KG1 (cell line): ENCODE data around the gene FOXO3.
"Not testable (repeated sequence)": the region's sequence is repeated elsewhere in the genome, so short reads cannot be mapped to it uniquely, and the experiment has no call there.

Source experiments
- DNase-seq: peaks from one replicate; lab custom pipeline; 2025; lab: John Stamatoyannopoulos, UW

Gene FOXO3

DNA sequence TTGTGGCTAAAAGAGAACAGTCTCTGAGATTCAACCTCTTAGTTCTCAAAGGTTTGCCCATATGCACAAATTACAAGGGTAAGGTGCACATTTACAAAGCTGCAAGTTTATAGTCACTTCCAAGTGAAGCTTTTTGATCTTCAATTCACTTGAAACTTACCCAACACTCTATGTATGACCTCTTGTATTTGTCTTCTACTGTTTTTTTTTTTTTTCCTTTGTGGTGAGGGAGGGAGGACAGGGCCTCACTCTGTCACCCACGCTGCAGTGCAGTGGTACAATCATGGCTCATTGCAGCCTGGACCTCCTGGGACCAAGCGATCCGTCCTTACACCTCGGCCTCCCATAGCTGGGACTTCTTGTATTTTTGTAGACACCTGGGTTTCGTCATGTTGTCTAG, 4.5 kb upstream of the FOXO3 start:
- DNase-seq: no peak

GRCh38 chr6:108556866-108557493, 3.7 kb upstream of the FOXO3 start:
- DNase-seq: no peak

- DNase-seq: peak; percentile 60
These were observed 3.0 kb upstream of the FOXO3 start for GRCh38 chr6:108557494-108558371.

DNA sequence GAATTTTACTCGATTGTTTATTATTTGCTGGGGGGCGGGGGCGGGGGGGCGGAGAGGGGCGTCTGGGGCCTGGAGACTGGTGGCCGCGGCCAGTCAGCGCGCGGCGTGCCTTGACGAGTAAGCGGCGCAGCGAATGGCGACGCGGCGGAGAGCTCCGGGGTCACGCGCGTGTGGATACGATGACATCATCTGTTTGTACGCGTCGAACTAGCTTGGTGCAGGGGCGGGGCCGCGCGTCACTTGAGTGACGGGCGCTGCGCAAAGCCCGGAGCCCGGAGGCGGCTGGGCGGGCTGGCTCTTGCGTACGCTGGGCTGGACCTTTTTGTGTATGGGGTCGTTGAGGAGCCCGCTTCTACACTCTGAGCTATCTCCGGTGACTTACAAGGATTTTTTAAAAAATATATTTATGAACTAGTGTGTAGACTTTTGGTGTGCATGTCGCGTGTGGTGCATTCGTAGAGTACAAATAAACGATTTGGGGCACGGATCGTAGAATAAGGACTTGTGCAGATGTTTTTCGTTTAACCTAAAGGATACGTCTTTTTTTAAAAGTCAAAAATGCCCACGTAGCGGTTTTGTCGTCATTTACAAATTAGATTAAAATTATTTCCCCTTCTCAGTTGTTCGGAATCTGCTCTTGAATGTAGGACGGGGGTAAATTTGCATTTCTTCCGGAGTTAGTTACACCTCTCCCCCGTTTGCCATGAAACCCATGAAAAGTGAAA, 2.2 kb upstream of the FOXO3 start:
- DNase-seq: peak; percentile 97

- peak; percentile 63 for DNase-seq
These were observed 1.4 kb upstream of the FOXO3 start for GRCh38 chr6:108559097-108559883.

DNA sequence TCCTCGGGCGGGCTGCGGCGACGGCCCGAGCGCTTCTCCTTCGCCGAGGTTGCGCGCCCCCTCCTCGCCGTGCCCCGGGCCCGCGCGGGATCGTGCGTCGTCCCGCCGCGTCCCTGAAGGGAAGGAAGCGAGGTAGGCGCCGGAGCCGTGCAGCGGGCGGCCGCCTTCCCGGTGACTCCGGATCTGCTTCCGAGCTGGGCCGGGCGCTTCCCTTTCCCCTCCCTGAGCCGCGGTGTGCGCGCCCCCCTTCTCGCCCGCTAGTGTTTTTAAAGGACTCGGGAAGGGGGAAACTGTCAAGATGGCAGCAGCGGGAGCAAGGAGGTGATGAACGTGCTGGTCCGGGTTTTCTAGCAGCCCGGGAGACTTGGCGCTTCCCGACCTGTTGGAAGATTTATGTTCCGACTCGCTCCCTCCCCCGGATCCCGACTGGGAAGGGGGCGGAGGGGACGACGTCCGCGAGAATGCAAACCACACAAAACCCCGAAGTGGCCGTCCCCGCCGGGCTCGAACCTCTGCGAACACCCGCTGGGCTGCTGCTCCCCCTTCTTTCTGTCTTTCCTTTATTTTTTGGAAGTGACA, 744 bp upstream of the FOXO3 start:
- no peak for DNase-seq

DNA sequence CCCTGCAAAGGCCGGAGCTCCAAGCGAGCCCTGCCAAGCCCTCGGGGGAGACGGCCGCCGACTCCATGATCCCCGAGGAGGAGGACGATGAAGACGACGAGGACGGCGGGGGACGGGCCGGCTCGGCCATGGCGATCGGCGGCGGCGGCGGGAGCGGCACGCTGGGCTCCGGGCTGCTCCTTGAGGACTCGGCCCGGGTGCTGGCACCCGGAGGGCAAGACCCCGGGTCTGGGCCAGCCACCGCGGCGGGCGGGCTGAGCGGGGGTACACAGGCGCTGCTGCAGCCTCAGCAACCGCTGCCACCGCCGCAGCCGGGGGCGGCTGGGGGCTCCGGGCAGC, 561 bp downstream of the FOXO3 start:
- DNase-seq: not testable (repeated sequence)

GRCh38 chr6:108561742-108562502, 1.2 kb downstream of the FOXO3 start:
- no peak for DNase-seq

DNA sequence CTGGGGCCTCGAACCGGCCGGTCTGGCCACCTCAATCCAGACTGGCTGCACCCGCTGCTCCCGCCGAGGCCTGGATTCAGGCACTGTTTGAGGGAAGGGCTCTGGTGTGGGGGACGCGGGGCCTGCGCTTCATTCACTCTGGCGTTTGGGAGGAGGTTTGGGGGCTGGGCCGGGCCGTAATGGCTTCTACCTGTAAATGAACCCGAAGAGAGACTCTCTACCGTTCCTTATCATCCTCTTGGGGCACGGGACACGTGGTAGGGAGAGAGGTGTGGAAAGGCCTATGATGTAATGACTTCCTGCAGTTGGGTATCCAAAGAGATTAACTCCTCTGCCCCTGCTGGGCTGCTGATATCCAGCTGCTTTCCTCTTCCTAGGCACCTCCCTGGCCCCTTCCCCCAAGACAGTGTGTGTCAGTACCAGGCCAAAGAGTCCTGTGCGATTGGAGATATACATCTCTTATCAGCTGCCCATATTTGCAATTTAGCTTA, 1.8 kb downstream of the FOXO3 start:
- DNase-seq: no peak

DNA sequence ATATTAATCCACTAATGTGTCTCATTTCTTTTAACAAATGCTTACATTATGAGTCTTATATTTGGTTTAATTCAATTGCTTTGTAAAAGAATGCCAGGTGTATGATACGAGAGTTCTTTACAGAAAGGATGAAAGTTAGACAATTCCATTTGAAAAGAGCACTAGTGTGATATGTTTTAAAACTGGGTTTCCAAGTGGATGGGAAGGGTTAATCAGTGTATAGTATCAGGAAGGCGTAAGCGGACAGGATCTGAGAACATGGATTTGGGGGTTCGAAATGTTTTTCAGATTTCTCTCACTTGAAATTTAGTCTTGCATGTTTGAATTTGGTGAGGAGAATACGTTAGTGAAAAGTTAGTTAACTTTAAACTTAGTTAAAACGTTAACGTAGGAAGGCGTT, 2.6 kb downstream of the FOXO3 start:
- no peak for DNase-seq

DNA sequence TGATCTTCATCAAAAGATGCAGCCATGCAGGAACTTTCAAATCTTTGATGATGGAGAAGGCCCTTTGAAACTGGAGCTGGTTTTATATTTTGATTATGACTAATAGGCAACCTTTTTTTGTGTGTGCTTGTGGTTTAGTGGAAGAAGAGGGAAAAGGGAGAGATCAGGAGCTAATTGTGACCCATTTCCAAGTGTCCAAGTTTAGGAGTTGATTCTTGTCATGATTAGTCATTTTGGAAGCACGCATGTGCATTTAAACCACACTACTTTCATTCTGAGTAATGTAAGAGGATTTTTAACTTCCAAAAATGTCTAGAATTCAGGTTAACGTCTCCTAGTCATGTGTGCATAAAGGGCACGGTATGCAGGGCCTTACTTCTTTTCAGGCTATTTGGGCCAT, 3.5 kb downstream of the FOXO3 start:
- DNase-seq: no peak

- DNase-seq: peak; percentile 34
These were observed 4.5 kb downstream of the FOXO3 start for GRCh38 chr6:108565091-108565766.

DNA sequence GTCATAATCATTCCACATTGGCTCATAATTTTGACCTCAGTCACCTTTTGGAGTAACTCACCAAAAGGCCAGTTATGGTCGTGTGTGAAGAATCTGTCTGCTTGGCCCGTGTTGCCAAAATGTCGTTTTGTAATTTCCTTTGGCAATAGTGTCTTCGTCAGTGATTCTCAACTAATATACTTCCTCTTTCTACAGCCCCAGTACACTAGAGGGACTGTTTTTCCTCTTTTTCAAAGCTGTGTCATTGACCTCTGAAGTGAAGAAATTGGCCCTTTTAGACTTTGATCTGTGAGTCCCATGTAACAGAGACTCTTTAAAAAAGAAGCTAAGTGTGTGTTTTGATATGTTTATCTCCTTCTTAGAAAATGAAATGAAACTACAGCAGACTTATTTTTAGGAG, 5.2 kb downstream of the FOXO3 start:
- DNase-seq: peak; percentile 68

GRCh38 chr6:108566406-108566805, 5.7 kb downstream of the FOXO3 start:
- no peak for DNase-seq

- DNase-seq: no peak
These were observed 7.4 kb downstream of the FOXO3 start for GRCh38 chr6:108568101-108568500.

- DNase-seq: no peak
These were observed 8.0 kb downstream of the FOXO3 start for GRCh38 chr6:108568551-108569305.

- no peak for DNase-seq
These were observed 9.8 kb downstream of the FOXO3 start for GRCh38 chr6:108570517-108570916.

- no peak for DNase-seq
These were observed 13.9 kb downstream of the FOXO3 start for GRCh38 chr6:108574457-108575141.

DNA sequence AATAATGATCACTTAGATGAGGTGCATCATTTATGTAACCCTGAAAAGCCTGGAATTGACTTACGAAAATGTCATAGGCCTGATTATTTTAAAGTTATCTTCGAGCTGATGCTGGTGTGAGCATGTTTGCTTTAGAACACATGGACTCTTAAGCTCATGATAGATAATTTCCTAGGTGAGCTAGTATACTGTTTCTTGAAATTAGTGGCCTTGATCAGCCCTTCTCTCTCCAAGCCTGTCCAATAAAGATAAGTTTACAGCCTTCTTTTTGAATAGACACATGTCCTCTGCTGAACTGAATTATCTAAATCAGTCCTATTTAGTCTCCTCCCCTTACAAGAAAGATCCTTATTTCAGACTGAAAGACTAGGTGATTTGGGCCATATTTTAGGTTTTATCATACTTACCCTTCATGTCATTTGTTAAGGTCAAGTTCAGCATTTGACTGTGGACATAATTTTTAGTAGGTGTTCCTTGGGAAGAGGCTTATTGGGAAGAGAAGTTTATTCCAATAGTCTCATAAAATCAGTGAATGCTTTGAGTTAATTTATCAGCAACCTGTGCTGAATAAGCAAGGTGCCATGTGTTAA, 15.3 kb downstream of the FOXO3 start:
- no peak for DNase-seq
